Right renal cortex interstitium (tissue), 3 donors: ENCODE measurements around the gene ETV6. TPM values are rescaled to one million over a fixed set of nuclear protein-coding genes. Genes with fewer than 3 reads are reported as not detected.
"Not testable (repeated sequence)": the region's sequence is repeated elsewhere in the genome, so short reads cannot be mapped to it uniquely, and the experiment has no call there.

Source experiments
- DNase-seq, 3 donors: peaks; one replicate each; pipeline ENCODE4 v3.0.0-alpha.2; 2013; ENCODE audit warnings: low read depth in 3 of 3, low spot score in 2 of 3
- polyA plus RNA-seq, 3 donors: library from polyadenylated mRNA; unstranded; fragments of 120-200 nt; gene quantifications; one replicate each; pipeline ENCODE4 v1.2.1, GENCODE V29; 2013; ENCODE audit not compliant: insufficient read length in 3 of 3

The ETV6 gene
- polyA plus RNA-seq, 3 donors, result 12.8 to 13.3 (median 13.0) TPM

DNA sequence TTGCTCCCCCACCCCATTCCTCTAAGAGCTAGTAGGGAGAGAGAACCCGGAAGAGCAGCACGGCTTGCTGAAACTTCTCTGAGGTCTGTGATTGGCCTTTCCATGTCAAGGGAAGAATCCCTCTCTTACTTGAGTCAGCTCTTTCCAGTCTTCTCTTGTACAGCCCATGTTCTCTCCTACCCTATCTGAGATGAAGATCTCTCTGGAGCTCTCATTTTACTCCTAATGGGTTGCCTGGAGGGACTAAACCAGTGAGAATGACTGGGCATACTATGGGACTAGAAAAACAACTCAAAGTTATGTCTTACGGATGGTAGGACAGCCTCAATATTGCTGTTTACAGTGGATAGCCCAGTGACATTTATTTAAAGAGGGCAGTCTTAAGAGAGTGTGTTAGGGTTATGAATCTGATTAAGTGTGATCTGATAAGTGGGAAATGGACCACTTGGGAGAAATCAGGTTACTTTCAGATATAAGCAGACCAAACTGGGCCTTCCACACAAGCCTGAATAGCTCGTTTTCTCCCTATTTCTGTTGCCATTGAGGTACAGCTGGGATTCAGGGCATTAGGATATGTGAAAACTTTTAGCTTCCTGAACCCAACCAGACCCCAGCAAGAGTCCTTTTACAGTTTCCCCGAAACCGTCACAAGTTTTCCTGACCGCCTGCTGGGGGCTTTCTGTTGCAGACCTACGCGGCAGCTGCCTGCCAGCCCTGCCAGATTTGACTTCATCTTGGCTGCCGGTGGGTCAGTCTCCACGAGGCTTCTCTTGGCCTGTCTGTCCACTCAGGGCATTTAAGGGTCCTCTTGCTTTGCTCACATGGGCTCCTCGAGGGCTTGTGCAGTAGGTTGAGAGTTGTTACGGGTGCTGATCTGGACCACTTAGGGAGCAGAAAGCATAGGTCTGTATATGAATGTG, 16.9 kb downstream of the ETV6 start:
- DNase-seq, result no peak

DNA sequence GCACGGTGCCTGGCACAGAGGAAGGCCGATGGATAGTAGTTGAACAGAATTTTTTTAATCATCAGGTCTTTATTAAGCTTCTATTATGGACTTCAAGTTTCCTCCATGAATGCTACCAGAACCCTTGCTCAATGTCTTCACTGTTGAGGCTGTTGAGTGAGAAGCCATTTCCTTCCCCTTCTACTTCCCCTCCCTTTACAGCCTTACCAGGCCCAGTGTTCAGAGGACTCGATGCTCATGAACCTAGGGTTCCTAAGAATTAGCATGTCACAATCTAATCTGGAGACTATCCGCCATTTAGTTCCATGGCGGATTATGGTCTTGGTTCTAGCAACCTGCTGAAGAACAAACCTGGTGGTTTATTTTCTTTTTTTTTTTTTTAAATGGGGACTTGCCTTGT, 17.7 kb downstream of the ETV6 start:
- no peak for DNase-seq

DNA sequence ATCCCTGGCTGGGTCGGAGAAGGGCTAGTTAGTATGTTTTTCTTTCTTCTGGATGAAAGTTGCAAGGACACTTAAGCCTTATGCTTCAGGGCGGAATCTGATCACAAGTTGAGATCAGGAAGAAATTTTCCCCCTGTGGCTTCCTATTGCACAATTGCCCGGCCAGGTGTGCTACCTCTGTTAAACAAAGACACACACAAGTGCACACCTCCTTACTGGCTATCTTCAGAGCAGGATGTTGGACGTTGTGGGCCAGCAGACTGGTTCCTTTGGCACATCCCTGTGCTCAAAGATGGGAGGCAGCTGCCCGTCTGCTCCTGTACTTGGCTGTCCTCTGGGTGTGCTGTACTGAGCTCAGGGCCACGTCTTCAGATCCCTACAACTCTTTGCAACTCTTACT, 19.1 kb downstream of the ETV6 start:
- DNase-seq, result no peak

DNA sequence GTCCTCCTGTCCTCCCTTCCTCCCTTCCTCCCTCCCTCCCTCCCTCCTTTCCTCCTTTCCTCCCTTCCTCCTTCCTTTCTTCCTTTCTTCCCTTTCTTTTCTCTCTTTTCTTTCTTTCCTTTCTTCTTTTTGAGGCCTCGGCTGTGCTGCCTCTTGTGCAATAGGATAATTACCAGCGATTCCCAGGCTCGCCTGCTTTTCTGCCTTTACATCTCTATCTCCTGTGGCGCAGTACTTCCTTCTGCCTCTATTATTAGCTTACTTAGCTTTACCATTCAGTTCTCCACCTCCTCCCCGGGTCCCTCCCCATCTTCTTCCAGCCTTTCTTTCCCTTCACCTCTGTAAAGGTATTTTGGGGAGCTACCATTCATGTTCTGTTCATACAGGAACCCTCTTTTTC, 19.9 kb downstream of the ETV6 start:
- DNase-seq, result no peak

DNA sequence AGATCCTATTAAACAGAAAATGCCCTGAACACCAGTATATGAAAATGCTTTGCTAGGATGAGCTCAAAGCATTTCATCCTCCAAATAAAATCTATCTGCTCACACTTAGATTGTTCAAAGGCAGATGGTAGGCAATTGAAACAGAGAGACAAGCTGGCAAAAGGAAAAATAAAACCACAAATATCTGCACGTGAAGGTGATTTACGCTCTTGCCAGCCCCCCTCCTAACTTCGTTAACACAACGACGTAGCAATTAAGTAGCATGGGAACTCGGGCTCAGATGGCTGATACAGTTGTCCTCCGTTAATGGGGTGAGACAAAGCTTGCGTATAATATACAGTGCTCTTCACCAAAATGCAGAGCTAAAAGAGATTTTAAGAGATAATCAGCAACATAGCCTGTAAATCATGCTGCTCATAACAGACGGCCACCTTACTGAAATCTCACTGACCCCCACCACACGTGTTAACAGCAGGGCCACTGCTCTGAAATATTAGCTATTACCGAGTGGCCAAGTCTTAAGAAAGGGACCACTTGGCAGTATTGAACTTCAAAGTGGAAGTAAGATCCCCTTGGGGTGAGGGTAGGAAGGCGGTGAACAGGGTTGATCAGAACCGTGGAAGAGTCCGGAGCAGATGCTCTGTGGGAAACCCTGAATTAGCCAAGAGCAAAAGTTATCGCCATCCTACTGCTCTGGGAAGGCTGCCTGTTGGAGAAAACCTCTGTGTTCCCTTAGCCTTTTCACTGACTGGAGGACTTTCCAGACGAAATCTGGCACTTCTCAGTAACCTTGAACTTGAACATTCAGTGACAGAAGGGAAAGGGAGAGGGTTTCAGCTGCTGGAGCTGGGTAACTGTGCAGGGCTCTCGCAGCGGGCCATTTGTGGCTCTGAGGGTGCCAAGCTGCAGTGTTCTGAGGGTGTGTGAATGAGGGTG, 23.1 kb downstream of the ETV6 start:
- DNase-seq, result no peak

DNA sequence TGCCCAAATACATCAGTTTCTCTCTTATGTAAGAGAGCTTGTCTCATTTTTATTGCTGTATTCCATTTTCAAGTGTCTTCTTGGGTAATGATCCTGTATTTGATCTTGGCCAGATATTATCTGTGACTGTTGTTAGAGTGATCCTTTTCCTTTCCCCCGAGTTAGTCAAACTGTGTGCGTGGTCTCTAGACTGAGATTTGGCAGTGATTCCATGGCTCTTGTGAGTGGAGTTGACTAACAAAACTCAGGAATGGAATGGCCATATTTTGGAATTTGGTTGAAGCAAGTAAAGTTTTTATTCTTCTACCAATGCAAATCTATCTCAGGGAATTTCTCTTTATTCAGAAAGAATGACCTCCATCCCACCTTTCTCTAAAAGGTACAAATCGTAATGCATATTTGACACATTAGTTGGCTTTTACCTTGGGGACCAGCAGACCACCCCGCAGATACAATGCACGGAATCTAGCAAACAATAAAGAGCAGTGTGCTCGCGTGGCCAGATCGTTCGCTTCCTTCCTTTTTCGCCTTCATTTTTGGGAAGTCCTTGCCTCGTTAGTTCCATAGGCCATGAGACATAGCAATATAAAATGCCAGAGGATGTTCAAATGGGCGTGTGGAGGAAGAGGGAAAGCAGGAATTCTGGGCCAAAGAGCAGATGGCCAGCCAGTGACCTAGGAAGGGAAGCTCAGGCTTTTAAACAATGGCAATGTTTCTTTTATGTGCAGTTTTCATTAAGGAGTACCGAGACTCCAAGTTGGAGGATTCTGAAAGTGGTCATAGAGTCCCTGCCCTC, 24.4 kb downstream of the ETV6 start:
- DNase-seq, result no peak

DNA sequence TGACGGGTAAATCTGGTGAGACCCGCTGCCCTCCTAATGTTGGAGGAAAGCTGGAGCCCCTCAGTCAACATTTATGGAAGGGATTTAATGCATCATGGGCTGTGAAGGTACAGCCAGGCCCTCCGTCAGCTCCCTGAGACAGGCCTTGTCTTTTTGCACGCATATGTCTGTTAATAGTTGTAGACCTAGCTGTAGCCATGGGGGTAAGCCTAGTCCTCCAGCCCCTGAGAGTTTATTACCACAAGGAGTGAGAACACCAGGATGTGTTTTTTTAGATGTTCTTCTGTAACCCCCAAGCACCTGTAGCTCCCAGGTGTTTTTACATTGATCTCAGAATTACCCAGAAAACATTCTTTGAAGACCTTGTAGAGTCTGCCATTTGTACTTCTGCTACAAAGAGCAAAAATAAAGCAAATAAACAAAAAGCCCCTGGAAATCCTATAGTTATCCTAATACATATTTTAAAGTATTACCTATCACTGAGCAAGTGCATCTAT, 25.5 kb downstream of the ETV6 start:
- no peak for DNase-seq

DNA sequence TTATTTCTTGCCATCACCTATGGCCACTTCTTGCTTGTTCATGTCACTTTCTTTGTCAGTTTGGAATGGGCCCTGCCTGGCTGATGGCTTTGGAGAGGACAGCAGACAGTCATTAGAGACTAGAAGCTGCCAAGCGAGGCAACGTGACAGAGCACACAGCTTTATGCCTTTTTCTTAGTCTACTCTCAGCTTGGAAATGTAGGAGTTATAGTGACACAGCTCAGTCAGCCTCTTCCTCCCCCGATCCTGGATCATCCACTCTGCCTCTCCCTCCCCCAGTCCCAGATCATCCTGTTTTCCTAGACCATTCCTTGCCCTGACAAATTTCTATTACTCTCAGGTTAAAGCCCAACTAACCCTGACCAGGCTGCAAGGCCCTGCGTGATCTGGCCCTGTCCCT, 26.6 kb downstream of the ETV6 start:
- DNase-seq, result no peak

DNA sequence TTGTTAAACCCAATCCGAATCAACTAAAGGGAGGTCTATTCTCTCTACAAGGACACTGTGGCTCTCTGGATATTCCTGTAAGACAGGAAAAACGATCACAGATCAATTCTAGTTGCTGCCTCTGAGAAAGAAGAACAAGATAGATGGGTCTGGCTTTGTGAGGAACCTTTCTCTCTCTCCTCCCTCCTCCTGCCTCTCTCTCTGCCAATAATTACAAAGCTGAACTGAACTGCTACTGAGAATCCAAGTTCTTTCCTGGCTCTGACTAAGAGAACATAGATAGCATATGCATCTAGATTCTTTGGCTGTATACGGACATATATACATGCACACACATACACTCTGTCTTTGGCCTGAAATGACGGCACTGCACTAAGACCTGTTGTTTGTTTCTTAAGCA, 27.6 kb downstream of the ETV6 start:
- DNase-seq, result no peak

DNA sequence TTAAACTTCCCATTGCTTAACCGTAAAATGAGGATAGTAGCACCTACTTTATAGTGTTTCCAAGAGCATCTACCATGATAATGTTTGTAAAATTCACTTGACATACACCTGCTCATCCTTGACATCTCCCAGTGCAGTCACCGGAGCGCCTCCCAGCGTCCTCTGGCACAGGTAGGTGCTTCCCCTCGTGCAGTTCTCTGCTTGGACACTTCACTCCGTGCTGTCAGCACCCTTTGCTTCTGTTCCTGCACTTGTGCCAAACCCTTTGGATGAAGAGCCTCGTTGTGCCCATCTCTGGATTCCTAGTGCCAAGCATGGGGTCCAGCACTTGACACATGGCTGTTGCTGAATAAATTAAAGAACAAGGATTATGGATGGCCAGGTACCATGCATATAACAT, 28.3 kb downstream of the ETV6 start:
- DNase-seq, result no peak

DNA sequence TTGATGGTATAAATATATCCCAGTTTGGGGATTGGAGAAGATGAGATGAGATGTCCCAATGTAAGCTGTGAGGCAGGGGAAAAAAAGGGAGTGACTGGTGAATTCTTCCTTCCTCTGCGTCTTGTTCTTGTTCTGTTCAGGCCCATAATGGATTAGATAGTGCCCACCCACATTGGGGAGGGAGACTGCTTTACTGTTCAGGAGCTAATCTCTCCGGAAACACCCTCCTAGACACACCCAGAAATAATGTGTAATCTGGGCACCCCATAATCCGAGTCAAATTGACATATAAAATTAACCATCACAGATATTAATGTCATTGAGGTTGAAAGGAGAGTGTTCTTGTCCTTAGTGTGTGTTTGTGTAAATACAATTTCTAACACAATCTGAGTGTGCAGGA, 29.3 kb downstream of the ETV6 start:
- no peak for DNase-seq

DNA sequence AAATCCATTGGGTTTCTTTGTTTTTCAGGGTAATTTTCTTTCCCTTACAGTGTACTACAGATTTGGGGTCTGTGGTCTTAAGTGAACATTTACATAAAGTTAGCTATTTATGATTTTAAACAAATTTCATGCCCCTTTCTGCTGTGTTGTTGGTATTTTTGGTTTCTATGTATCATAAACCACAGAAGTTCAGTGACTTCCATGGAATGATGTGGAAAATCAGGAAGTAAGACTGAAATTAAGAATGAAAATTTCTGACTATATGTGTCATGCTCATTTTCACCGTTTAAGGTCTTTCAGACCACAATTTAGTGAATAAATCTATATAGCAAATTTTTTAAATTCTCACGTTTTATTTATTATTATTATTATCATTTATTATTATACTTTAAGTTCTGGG, 31.7 kb downstream of the ETV6 start:
- DNase-seq, result no peak

DNA sequence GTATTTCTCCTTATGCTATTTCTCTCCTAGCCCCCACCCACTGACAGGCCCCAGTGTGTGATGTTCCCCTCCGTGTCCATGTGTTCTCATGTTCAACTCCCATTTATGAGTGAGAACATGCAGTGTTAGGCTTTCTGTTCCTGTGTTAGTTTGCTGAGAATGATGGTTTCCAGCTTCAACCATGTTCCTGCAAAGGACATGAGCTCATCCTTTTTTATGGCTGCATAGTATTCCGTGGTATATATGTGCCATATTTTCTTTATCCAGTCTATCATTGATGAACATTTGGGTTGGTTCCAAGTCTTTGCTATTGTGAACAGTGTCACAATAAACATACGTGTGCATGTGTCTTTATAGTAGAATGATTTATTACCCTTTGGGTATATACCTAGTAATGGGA, 32.2 kb downstream of the ETV6 start:
- DNase-seq, result not testable (repeated sequence)

DNA sequence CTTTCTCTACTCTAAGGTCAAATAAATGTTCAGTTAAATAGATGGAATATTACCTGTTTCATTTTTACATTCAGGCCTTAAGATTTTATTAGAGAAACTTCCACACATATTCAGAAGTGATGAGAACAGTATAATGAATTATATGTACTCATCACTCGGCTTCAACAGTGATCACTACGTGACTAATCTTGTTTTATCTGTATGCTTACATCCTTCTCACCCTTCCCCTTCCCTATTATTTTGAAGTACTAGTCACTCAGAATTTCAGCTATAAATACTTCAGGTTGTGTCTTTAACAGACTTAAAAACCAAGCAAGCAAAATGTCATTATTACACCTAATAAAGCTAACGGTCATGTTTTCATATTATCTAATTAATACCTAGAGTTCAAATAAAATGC, 34.9 kb downstream of the ETV6 start:
- no peak for DNase-seq

DNA sequence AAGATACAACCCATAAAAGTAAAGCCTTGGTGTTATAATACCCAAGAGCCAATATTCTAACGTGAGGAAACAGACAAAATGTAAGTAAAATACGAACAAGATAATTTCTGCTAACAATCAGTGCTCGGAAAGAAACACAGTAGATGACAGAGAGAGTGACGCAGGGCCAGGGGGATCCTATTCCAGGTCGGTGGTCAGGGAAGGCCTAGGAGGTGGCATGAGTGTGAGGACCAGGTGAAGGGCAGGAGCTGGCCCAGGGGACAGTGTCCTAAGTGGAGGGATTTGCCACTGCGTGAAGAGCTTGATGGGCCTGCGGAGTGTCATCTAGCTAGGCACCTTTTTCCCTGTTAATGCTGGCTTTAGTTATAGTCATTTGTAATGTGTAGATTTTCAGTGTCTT, 35.3 kb downstream of the ETV6 start:
- no peak for DNase-seq

DNA sequence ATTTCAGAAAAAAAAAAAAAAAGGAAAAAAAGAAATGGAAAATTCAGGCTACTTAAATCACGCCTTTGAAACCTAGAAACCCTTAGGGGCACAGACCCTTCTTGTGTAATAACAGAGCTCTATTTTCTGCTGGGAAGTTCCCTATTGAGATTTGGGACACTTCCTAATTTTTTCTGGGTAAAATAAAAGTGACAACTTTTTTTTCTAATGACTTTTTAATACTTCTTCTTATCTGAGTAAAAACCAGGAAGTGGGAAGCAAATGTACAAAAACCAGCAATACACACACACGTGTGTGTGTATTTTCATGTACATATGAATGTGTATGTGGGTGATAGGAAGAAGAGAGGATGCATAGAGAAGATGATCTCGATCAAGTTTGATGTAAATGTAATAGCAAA, 35.8 kb downstream of the ETV6 start:
- no peak for DNase-seq

DNA sequence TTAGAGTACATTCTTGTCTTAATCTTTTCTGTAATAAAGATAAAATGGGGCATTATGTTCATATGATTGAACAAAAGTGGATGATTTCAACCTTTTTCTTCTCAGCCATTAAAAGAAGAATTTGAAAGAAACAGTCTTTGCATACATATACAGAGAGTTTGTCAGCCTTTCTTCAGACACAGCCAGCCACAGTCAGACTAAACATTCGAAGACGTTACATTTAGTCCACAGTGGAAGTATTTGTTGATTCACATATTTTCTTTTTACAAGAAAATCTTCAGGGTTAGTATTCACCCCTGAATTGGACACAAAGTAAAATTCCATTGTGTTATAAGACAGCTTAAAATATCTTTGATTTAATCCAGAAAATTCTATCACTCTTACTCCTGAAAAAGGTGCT, 36.2 kb downstream of the ETV6 start:
- DNase-seq, result no peak

DNA sequence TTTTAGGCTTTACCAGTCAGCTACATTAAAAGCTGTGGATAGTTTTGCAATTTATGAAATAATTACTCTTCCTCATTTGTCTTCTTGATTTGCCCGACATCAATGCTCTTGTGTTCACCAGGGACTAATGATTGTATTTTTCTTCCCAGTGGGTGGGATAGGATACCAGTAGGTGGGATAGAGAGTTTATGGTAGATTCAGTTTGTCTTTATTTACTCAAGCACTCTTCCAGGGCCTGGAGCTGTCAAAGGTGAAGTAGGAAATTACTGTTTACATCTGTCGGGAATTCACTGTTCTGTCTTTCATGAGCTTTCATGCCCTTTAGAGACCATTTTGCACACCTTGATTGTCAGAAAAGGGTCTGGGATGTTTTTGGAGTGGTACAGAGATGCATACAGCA, 36.6 kb downstream of the ETV6 start:
- DNase-seq, result no peak

DNA sequence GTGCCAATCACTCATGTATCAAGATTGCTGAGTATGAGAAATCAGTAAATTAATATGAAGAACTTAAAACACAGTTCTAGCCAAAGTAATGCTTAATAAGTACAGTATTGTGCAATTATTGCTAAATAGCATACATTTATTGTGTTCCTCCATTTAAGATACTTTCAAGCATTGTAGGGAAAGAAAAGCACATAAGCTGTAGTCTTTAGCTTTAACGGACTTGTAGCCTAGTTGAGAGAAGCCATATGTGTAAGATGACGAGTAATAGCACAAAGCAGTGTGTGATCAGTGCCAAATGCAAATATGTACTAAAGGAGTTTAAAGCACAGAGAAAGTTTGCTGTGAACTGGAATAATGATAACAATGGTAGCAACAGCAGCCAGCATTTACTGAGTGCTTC, 38.1 kb downstream of the ETV6 start:
- no peak for DNase-seq

DNA sequence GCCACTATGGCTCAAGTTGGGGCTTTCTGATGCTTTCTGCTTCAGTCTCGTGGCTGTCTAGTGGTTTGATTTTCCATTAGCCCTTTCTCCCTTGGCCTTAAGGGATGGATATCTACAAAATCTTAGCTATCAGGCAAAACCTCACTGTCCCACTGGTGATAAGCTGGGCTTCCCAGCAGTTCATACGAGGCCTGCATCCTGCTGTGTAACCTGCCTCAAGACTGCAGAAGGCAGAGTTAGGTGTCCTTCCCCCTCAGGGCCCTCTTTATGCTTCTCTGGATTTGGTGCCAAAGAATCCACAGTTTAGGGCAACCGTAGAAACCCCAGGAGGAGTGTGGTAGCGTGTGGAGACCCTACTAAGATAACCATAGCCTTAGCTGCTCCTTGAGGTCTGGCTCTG, 38.9 kb downstream of the ETV6 start:
- no peak for DNase-seq

DNA sequence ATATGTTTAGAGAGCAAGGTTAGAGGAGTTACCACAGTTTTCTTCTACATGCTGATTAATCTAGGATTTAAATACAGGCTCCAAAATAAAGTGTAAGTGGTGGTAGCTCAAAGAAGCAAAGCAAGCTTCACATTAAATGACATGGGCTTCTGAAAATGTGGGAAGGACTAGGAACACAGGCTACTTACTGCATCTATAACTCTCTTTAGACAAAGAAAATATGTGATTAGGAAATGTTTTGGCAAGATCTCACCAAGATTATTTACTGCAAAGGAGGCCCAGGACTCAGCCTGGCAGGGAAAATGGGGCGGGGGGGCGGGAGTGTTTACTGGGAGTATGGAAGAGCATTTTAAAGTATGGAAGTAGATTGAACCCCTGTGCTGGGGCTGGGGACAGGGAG, 39.4 kb downstream of the ETV6 start:
- no peak for DNase-seq
